Panc1 (cell line): ENCODE results near the gene CFAP20DC. TPM values are rescaled to one million over a fixed set of nuclear protein-coding genes. Genes with fewer than 3 reads are reported as not detected.

Source experiments
- ATAC-seq: fragments of 200-7000 bp; cut with Tn5 transposase; 2 replicates; pipeline ENCODE4 v1.9.1; 2020; ENCODE audit warnings: mild to moderate bottlenecking, moderate library complexity
- BruUV-seq: library from RNA; stranded (reverse); fragments of 400-500 nt; replicated peaks from 2 replicates; lab custom pipeline; 2021; lab: Mats Ljungman, UMichigan
- CTCF ChIA-PET: fragments of 300-600 bp; sonication (Branson Sonifier 250); formaldehyde crosslinking; loops from one replicate; lab custom pipeline; 2022; ENCODE audit warnings: antibody characterized with exemption; lab: Charles Lee
- POLR2A ChIA-PET: fragments of 300-600 bp; sonication (Branson Sonifier 250); formaldehyde crosslinking; loops from one replicate; lab custom pipeline; 2022; ENCODE audit warnings: antibody characterized with exemption; lab: Charles Lee
- DNase-seq: peaks from one replicate; pipeline ENCODE4 v3.0.0-alpha.2; 2010; ENCODE audit warnings: low read depth, low spot score
- H3K27ac ChIP-seq: 2 replicates; pipeline ENCODE4 v1.5.1; 2011; ENCODE audit warnings: mild to moderate bottlenecking, low read length, inconsistent platforms
- H3K27me3 ChIP-seq: fragments of 200-500 bp; sonication (Bioruptor generic); 2 replicates; pipeline ENCODE4 v1.6.0; 2014; ENCODE audit warnings: low read length, inconsistent platforms; ENCODE audit not compliant: control insufficient read depth, insufficient read depth
- H3K36me3 ChIP-seq: fragments of 200-500 bp; sonication (Bioruptor generic); 2 replicates; pipeline ENCODE4 v1.5.1; 2014; ENCODE audit warnings: inconsistent platforms, mild to moderate bottlenecking, low read length, moderate library complexity; ENCODE audit not compliant: control insufficient read depth, insufficient read depth
- H3K4me1 ChIP-seq: 2 replicates; pipeline ENCODE4 v1.5.1; 2011; ENCODE audit warnings: inconsistent platforms, mild to moderate bottlenecking, low read length, moderate library complexity; ENCODE audit not compliant: control insufficient read depth, insufficient read depth
- H3K4me3 ChIP-seq, 2 experiments: 2 replicates each; pipeline ENCODE4 v1.5.1; 2011 to 2012; ENCODE audit warnings: low read depth in 2 of 2, low read length in 2 of 2, mild to moderate bottlenecking in 2 of 2, inconsistent platforms in 1 of 2, moderate library complexity in 1 of 2
- H3K9me3 ChIP-seq: fragments of 200-500 bp; sonication (Bioruptor generic); 2 replicates; pipeline ENCODE4 v1.5.1; 2014; ENCODE audit warnings: low read depth, mild to moderate bottlenecking, inconsistent platforms, low read length, moderate library complexity; ENCODE audit not compliant: control insufficient read depth, insufficient read depth
- POLR2AphosphoS5 ChIP-seq: IDR thresholded peaks from 2 replicates; pipeline ENCODE4 v1.6.1; 2012; ENCODE audit warnings: mild to moderate bottlenecking, low read depth, low read length, moderate library complexity
- SIN3A ChIP-seq: IDR thresholded peaks from 2 replicates; pipeline ENCODE4 v1.6.1; 2012; ENCODE audit warnings: low read depth, mild to moderate bottlenecking, low read length, moderate library complexity, borderline replicate concordance; ENCODE audit not compliant: insufficient read depth
- TCF7L2 ChIP-seq: IDR thresholded peaks from 2 replicates; pipeline ENCODE4 v1.6.1; 2011; ENCODE audit warnings: mild to moderate bottlenecking, low read depth, low read length, inconsistent platforms
- in situ Hi-C: cut with HindIII; loops from 2 replicates; pipeline ENCODE4 v1.10.0; 2016; ENCODE audit warnings: low sequenced_read_pairs, low pct_unique_long_range_greater_than_20kb
- intact Hi-C: fragments of 100-400 bp; cut with micrococcal nuclease; formaldehyde crosslinking; loops from one replicate; pipeline ENCODE4 v1.10.0; 2022; ENCODE audit not compliant: unreplicated experiment
- total RNA-seq: library from RNA; stranded (reverse); gene quantifications from one replicate; pipeline ENCODE4 v1.2.1, GENCODE V29; 2021; ENCODE audit not compliant: unreplicated experiment
- TF ChIP-seq, protein P1 (sequence below): fragments of 450-650 bp; IDR thresholded peaks from 2 replicates; pipeline ENCODE4 v1.5.1; 2017; ENCODE audit warnings: mild to moderate bottlenecking
- TF ChIP-seq, protein P2 (sequence below), 2 experiments: IDR thresholded peaks; 2 replicates each; pipeline ENCODE4 v1.6.1; 2011 to 2012; ENCODE audit warnings: low read depth in 2 of 2, control low read depth in 1 of 2, low read length in 1 of 2, mild to moderate bottlenecking in 1 of 2, moderate library complexity in 1 of 2; ENCODE audit not compliant: insufficient read depth in 1 of 2

Gene CFAP20DC
- total RNA-seq, 1 experiment from 2014 or later = 4.0 TPM

DNA sequence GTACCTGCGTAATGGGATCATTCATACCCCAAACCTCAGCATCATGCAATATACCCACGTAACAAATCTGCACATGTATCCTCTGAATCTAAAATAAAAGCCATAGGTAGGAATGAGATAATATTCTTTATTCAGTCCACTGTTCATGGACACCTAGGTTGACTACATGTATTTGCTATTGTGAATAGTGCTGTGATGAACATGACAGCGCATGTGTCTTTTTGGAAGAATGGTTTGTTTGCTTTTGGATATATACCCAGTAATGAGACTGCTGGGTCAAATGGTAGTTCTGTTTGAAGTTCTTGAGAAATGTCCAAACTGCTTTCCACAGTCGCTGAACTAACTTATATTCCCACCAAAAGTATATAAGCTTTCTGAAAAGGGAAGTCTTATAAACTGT lies 265.4 kb downstream of the CFAP20DC start:
- ChIA-PET CTCF (no interaction called here), POLR2A (no interaction called here)
- Histone ChIP-seq H3K4me1 (no peaks in the 10 kb centered on the region), H3K36me3 (no peaks in the 10 kb centered on the region), H3K4me3 (no peak overlapping the region), H3K9me3 (no peaks in the 10 kb centered on the region), H3K27ac (no peak overlapping the region), H3K27me3 (no peaks in the 10 kb centered on the region)
- ATAC-seq (no peak), DNase-seq (no peak)
- TF ChIP-seq, protein P1, sequence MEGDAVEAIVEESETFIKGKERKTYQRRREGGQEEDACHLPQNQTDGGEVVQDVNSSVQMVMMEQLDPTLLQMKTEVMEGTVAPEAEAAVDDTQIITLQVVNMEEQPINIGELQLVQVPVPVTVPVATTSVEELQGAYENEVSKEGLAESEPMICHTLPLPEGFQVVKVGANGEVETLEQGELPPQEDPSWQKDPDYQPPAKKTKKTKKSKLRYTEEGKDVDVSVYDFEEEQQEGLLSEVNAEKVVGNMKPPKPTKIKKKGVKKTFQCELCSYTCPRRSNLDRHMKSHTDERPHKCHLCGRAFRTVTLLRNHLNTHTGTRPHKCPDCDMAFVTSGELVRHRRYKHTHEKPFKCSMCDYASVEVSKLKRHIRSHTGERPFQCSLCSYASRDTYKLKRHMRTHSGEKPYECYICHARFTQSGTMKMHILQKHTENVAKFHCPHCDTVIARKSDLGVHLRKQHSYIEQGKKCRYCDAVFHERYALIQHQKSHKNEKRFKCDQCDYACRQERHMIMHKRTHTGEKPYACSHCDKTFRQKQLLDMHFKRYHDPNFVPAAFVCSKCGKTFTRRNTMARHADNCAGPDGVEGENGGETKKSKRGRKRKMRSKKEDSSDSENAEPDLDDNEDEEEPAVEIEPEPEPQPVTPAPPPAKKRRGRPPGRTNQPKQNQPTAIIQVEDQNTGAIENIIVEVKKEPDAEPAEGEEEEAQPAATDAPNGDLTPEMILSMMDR = no peak
- no peak for TF ChIP-seq SIN3A
- TF ChIP-seq POLR2AphosphoS5 = no peak
- TF ChIP-seq, protein P2, sequence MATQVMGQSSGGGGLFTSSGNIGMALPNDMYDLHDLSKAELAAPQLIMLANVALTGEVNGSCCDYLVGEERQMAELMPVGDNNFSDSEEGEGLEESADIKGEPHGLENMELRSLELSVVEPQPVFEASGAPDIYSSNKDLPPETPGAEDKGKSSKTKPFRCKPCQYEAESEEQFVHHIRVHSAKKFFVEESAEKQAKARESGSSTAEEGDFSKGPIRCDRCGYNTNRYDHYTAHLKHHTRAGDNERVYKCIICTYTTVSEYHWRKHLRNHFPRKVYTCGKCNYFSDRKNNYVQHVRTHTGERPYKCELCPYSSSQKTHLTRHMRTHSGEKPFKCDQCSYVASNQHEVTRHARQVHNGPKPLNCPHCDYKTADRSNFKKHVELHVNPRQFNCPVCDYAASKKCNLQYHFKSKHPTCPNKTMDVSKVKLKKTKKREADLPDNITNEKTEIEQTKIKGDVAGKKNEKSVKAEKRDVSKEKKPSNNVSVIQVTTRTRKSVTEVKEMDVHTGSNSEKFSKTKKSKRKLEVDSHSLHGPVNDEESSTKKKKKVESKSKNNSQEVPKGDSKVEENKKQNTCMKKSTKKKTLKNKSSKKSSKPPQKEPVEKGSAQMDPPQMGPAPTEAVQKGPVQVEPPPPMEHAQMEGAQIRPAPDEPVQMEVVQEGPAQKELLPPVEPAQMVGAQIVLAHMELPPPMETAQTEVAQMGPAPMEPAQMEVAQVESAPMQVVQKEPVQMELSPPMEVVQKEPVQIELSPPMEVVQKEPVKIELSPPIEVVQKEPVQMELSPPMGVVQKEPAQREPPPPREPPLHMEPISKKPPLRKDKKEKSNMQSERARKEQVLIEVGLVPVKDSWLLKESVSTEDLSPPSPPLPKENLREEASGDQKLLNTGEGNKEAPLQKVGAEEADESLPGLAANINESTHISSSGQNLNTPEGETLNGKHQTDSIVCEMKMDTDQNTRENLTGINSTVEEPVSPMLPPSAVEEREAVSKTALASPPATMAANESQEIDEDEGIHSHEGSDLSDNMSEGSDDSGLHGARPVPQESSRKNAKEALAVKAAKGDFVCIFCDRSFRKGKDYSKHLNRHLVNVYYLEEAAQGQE (IDR thresholded peaks at IDR 0.05; ENCODE audit: insufficient read depth in 1 of 2, low read depth in 2 of 2, low read length in 1 of 2) = no peak
- no peak for TF ChIP-seq TCF7L2
- in situ Hi-C loops (no loop called here), intact Hi-C loops (no loop called here)
- BruUV-seq = no TSS peak

DNA sequence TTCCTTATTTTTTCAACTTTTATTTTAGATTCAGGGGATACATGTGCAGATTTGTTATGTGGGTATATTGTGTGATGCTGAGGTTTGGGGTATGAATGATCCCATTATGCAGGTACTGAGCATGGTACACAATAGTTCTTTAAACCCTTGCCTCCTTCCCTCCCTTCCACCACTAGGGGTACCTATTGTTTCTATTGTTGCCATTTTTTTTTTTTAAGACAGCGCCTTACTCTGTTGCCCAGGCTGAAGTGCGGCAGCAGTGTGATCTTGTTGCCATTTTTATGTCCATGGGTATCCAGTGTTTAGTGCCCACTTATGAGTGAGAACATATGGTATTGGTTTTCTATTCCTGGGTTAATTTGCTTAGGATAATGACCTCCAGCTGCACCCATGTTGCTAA lies 266.0 kb downstream of the CFAP20DC start:
- DNase-seq = no peak
- H3K9me3 ChIP-seq = no peaks in the 10 kb centered on the region; the same call in 1 of the 2 replicates
- H3K4me1 ChIP-seq = no peaks in the 10 kb centered on the region
- intact Hi-C loops (no loop called here), in situ Hi-C loops (no loop called here)
- ATAC-seq = no peak
- no peak overlapping the region for H3K27ac ChIP-seq
- BruUV-seq = no TSS peak
- POLR2A ChIA-PET = no interaction called here
- CTCF ChIA-PET = no interaction called here
- H3K36me3 ChIP-seq = no peaks in the 10 kb centered on the region
- H3K4me3 ChIP-seq = no peak overlapping the region
- TF ChIP-seq SIN3A (no peak), POLR2AphosphoS5 (no peak), TCF7L2 (no peak)
- TF ChIP-seq, protein P1 = no peak
- TF ChIP-seq, protein P2 (IDR thresholded peaks at IDR 0.05; ENCODE audit: insufficient read depth in 1 of 2, low read depth in 2 of 2, low read length in 1 of 2) = no peak
- no peaks in the 10 kb centered on the region for H3K27me3 ChIP-seq
